Measurements from ENCODE around the gene ZNF653. TPM values are rescaled to one million over a fixed set of nuclear protein-coding genes. Genes with fewer than 3 reads are reported as not detected.

The ZNF653 gene
- total and polyA plus RNA-seq, 2 donors (not counting 3 experiments of a cell fraction or from before 2014, with no cell fraction given): 7.0 to 8.7 TPM

- POLR2A ChIA-PET: no interaction called here
- no TSS peak for BruUV-seq (replicated peaks)
- no peak overlapping the region for H2AFZ ChIP-seq (ENCODE audit: low read depth, low read length)
- no peaks in the 10 kb centered on the region for H3K79me2 ChIP-seq (ENCODE audit: control insufficient read depth, insufficient read depth, low read length)
- no peaks in the 10 kb centered on the region for H3K9me3 ChIP-seq (replicated peaks; ENCODE audit: control insufficient read depth, insufficient read depth, low read length)
- dilution Hi-C loops (cut with MboI; ENCODE audit: extremely low pct_ligation_motif_present, low sequenced_read_pairs): no loop called here
- no peaks in the 10 kb centered on the region for H4K20me1 ChIP-seq (replicated peaks; ENCODE audit: control insufficient read depth, extremely low read depth, insufficient read depth, low read length)
- no peak overlapping the region for H3K27ac ChIP-seq (ENCODE audit: insufficient read depth, low read depth, low read length)
- no peaks in the 10 kb centered on the region for H3K4me1 ChIP-seq (ENCODE audit: control insufficient read depth, extremely low read depth, insufficient read depth, low read length)
- no peaks in the 10 kb centered on the region for H3K27me3 ChIP-seq (ENCODE audit: control insufficient read depth in 2 of 2, insufficient read depth in 2 of 2, low read length in 2 of 2)
- FAIRE-seq: no peak
- CTCF ChIA-PET: no interaction called here
- intact Hi-C loops (cut with micrococcal nuclease): no loop called here
- no peak overlapping the region for H3K9ac ChIP-seq (replicated peaks; ENCODE audit: extremely low read depth, insufficient read depth, low read length)
- TF ChIP-seq GATA2 (IDR thresholded peaks at IDR 0.05; ENCODE audit: insufficient read depth, insufficient read length, low read depth, low read length) (no peak), EZH2 (IDR thresholded peaks at IDR 0.05; ENCODE audit: borderline replicate concordance, low read depth, low read length, severe bottlenecking) (no peak), POLR2A (IDR thresholded peaks at IDR 0.05; ENCODE audit: low read depth, low read length) (no peak), JUN (IDR thresholded peaks at IDR 0.05; ENCODE audit: borderline replicate concordance, insufficient read depth, insufficient read length, low read depth) (no peak), POLR2AphosphoS5 (IDR thresholded peaks at IDR 0.05; ENCODE audit: insufficient read depth, low read depth, low read length) (no peak), MAX (IDR thresholded peaks at IDR 0.05; ENCODE audit: insufficient read depth, insufficient read length) (no peak)
- TF ChIP-seq, protein P1, sequence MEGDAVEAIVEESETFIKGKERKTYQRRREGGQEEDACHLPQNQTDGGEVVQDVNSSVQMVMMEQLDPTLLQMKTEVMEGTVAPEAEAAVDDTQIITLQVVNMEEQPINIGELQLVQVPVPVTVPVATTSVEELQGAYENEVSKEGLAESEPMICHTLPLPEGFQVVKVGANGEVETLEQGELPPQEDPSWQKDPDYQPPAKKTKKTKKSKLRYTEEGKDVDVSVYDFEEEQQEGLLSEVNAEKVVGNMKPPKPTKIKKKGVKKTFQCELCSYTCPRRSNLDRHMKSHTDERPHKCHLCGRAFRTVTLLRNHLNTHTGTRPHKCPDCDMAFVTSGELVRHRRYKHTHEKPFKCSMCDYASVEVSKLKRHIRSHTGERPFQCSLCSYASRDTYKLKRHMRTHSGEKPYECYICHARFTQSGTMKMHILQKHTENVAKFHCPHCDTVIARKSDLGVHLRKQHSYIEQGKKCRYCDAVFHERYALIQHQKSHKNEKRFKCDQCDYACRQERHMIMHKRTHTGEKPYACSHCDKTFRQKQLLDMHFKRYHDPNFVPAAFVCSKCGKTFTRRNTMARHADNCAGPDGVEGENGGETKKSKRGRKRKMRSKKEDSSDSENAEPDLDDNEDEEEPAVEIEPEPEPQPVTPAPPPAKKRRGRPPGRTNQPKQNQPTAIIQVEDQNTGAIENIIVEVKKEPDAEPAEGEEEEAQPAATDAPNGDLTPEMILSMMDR (IDR thresholded peaks at IDR 0.05; ENCODE audit: extremely low read depth in 1 of 2, insufficient read depth in 1 of 2, low read depth in 1 of 2, low read length in 2 of 2): no peak
- no peaks in the 10 kb centered on the region for H3K9me1 ChIP-seq (replicated peaks; ENCODE audit: control insufficient read depth, extremely low read depth, insufficient read depth, low read length)
- H3K36me3 ChIP-seq (ENCODE audit: control insufficient read depth in 2 of 2, extremely low read depth in 1 of 2, insufficient read depth in 2 of 2, low read length in 2 of 2): no peaks in the 10 kb centered on the region
- H3K4me2 ChIP-seq (ENCODE audit: insufficient read depth, low read length): no peak overlapping the region
- no peak for DNase-seq (ENCODE audit: low read depth, low spot score)
- no peak overlapping the region for H3K4me3 ChIP-seq (replicated peaks in 1 of 3; ENCODE audit: insufficient read depth in 1 of 3, low read depth in 1 of 3, low read length in 3 of 3)
These were observed 48.5 kb downstream of the ZNF653 start for GRCh38 chr19:11457115-11457514.
